ENCODE data around the gene SLC30A10.

The SLC30A10 gene

DNA sequence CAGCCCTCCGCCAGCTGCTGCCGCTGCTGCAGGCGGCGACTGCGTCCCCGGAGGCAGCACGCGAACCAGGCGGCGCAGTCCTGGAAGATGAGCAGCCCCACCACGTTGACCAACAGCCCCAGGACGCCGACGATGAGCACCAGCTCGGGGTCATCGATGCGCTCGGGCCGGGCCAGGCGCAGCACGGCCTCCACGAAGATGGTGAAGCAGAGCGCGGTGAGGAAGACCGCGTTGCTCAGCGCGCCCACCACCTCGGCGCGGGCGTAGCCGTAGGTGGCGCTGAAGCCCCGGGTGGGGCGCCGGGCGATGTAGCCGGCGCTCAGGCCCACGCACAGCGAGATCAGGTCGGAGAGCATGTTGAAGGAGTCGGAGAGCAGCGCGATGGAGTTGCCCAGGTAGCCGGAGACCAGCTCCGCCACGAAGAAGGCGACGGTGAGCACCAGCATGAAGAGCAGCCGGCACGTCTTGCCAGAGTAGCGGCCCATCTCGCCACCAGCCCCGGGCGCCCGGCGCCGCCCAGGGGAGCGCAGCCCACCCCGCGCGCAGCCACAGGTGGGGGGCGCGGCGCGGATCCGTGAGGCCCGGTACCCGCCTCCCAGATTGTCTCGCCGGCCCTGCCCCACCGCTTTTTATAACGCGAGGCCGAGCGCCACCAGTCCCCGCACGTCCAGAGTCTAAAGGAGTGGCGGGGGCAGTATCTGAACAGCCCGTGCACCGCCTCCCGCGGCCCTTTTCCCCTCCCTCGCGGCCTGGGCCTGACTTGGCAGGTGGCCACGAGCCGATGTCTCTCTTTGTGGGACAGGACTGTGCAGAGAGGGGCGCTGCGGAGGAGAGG lies at the start of gene SLC30A10:
SLC30A10 (minus strand) TSS at position 602 of the 835 bp plus-strand sequence; CDS start at position 485, 117 bp downstream.
- TF ChIP-seq, protein P1, sequence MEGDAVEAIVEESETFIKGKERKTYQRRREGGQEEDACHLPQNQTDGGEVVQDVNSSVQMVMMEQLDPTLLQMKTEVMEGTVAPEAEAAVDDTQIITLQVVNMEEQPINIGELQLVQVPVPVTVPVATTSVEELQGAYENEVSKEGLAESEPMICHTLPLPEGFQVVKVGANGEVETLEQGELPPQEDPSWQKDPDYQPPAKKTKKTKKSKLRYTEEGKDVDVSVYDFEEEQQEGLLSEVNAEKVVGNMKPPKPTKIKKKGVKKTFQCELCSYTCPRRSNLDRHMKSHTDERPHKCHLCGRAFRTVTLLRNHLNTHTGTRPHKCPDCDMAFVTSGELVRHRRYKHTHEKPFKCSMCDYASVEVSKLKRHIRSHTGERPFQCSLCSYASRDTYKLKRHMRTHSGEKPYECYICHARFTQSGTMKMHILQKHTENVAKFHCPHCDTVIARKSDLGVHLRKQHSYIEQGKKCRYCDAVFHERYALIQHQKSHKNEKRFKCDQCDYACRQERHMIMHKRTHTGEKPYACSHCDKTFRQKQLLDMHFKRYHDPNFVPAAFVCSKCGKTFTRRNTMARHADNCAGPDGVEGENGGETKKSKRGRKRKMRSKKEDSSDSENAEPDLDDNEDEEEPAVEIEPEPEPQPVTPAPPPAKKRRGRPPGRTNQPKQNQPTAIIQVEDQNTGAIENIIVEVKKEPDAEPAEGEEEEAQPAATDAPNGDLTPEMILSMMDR (IDR thresholded peaks at IDR 0.05), result no peak

DNA sequence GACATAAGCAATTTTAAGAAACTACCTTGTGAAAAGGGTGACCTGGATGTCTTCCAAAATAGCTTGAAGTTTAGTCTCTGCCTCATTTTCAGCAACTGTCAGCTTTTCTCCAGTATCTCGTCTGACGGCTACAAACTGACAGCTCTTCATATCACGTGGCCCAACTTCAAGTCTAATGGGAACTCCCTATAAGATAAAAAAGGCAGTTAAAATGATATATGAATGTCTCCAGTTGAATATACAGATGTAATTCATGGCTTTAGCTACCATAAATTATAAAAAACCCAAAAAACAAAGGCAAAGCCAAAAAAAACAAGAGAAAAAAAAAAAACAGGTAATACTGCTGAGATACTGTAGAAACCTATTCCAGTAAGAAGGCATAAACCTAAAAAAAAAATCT lies 44.9 kb upstream of the SLC30A10 start:
- TF ChIP-seq, protein P1 (IDR thresholded peaks at IDR 0.05), result no peak

DNA sequence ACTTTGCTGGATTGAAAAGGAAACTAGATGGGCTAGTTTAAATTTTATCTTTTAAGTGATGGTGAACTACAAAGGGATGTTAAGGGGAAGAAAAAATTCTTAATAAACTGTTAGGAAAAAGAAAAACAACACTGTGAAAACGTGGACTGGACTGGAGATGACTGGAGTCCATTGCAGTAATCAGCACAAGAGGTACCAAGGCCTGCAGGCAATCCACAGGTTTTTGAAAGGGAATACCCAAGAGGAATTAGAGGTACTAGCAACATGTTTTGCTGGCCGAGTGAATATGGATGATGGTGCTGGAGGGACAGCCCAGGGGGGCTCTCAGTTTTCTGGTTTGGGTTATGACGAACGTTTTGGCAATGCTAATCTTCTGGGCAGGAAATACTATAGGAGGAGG lies 39.0 kb upstream of the SLC30A10 start:
- TF ChIP-seq, protein P1 (IDR thresholded peaks at IDR 0.05), result no peak

DNA sequence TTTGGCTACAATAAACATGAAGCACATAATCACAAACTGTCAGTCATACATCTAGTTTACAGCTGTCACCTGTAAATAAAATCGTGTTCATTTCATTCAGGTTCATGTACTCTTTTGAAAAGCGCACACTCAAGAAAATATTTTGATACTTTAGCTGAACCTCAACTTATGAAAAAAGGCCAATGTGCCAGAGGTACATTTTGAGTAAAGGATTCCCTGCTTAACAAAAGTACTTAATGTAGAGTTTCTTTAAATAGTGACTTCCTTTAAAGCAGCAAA lies 37.7 kb upstream of the SLC30A10 start:
- TF ChIP-seq, protein P1 (IDR thresholded peaks at IDR 0.05), result no peak

DNA sequence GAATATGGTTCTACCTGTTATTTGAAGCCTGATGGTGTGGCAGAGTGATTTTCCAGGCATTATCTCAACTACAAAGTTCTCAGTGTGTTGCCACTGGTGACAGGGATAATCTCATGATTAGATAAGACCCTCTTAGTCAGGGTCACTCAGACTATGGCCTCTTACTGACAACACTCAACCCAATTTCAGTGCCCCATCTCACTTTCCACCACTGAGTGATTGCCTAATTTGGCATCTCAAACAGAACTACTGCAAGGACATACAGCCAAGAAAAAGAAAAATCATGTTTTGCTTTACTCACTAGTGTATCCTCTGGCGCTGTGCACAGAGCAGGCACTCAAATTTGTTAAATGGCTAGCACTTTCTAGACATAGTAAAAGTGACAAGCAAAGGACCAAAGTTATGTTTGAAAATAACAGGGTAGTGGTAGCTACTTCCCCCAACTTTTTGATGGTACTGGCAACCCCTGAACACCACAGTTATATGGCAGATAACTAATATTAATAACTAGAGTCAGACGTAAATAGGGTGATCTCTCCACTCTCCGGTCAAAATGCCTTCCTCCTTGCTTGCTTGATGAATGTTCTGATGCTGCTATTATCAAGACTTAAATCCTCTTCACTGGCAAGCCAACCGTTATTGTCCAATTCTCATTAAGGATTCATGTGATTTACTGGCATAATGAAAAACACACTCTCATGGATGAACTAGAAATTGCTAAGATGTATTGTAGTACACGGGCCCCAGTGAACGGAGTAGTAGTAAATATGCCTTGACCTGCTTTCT lies 37.1 kb upstream of the SLC30A10 start:
- TF ChIP-seq, protein P1 (IDR thresholded peaks at IDR 0.05), result no peak

DNA sequence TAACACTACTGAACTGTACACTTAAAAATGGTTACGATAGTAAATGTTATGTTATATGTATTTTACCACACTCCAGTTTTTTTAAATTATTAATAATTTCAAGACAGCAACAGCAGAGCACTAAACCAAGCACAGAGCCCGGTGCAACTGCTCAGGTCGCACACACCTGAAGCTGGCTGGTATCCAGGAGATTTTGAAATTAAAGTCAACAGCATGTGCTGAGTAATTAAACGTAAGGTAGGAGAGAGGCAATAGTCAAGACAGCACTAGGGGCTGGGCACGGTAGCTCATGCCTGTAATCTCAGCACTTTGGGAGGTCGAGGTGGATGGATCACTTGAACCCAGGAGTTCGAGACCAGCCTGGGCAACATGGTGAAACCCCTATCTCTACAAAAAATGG lies 35.1 kb upstream of the SLC30A10 start:
- TF ChIP-seq, protein P1 (IDR thresholded peaks at IDR 0.05), result no peak

DNA sequence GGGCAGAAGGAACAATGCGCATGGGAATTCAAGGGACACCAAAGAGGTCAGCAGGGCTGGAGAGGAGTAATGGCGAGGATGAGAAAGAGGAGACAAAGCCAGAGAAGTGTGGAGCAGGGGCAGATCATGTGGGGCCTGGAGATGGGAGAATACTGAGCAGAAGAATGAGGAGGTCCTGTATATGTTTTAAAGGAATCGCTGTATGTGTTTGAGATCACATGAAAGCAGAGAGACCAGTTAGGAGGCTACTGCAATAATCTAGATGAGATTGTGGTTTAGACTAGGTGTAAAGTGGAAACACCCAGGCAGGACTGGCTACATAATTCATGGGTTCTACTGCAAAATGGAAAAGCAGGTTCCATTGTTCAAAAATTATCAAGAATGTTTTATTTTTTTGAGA lies 33.3 kb upstream of the SLC30A10 start:
- TF ChIP-seq, protein P1 (IDR thresholded peaks at IDR 0.05), result no peak

Measured in LNCAP (cell line).